ENCODE data around the gene PFAS. TPM values are rescaled to one million over a fixed set of nuclear protein-coding genes. Genes with fewer than 3 reads are reported as not detected.

The PFAS gene
- total RNA-seq, 2 donors from 2014 or later = 17.0 to 23.9 TPM

DNA sequence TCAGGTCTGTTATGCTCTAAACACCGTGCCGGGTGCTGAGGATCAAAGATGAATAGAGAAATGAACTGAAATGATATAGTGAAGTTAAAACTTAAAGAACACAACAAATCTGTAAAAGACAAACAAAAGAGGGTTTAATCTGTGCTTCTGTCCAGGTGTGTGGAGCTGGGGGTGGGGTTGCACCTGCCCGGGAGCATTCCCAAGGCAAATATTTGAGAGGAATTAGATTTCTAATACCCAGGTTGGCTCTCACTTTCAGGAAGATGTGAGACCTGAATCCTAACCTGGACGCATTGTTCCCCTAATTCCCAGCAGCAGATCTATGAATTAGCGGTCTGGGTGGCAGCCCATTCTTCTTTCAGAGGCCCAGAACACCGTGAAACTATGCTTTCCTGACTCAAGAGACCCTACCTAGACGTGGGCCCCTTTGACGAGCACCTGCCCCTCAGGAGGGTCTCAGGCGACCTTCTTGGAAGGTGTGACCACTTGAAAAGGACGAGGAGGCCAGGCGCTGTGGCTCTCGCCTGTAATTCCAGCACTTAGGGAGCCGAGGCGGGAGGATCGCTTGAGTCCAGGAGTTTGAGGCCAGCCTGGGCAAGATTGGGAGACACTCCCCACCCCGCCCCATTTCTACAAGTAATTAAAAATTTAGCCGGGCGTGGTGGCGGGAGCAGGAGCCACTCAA is 38.7 kb downstream of the PFAS start:
- DNase-seq (peak in 1 of 2 donors; percentile 62), ATAC-seq (no peak)
- intact Hi-C loops (cut with DNase I, micrococcal nuclease) = no loop called here

DNA sequence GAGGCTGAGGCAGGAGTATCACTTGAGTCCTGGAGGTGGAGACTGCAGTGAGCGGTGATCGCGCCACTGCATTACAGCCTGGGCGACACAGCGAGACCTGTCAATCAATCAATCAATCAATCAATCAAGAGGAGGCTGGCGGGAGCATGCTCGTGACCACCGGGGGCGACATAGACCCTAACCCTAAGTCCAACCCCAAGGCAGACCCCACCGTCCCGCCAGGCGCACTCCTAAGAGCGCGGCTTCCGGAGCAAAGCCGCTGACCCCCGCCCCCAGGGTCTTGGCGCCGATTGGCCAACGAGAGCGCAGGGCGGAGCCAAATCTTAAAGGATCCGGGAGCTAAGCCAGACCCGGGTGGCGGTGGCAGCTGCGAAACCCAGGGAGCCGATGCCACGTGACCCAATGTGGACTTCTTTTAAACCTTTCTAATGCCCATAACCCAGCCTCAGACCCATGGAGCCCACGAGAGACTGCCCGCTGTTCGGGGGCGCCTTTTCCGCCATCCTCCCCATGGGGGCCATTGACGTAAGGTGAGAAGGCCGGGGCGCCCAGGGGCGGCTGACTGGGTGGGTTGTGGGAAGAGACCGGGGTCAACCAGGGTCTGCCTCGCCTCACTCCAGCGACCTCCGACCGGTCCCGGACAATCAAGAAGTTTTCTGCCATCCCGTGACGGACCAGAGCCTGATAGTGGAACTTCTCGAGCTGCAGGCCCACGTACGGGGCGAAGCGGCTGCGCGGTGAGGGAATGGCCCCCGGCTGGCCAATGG is 39.4 kb downstream of the PFAS start, which contains the start of gene RANGRF:
RANGRF (plus strand) TSS at position 335 of the 767 bp plus-strand sequence; CDS start at position 454, 119 bp downstream.
- peak; percentile 93 for ATAC-seq
- intact Hi-C loops (cut with DNase I, micrococcal nuclease) = no loop called here

DNA sequence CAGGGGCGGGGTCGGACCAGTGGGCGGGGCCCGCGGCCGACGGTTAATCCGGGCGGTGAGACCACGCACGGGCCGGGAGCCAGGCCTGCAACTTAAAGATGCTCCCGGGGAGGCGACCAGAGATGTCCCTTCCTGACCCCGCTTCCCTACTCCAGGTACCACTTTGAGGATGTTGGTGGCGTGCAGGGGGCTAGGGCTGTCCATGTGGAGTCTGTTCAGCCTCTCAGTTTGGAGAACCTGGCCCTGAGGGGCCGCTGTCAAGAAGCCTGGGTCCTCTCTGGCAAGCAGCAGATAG is 40.0 kb downstream of the PFAS start:
- DNase-seq (peak in 1 of 2 donors; percentile 86), ATAC-seq (no peak)

More for the DNA sequence above, 39.4 kb downstream of the PFAS start, which contains the start of gene RANGRF:
- peak; percentile 91 to 96 for DNase-seq

DNA sequence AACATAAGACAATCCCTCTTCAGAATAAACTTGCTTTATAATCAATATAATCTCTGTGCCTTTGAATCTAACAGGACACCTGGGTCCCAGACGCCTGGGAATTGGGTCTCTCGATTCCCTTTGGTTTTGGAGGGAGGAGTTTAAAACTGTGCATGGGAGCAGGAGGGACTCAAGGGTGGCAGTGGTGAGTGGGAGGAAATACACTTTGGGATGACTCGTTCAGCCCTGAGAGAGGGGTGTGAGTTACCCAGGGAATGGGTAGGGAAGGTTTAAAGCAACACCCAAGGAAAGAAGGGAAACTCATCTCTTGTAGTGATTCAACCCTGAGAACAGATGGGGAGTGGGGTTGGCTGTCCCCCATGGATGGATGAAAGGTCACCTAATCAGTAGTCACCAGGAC is 41.0 kb downstream of the PFAS start:
- intact Hi-C loops (cut with DNase I, micrococcal nuclease) = loop anchor here in 1 of 2 donors (10.0 kb wide), 1 partner anchor 45 kb away; the partner anchor contains the start of genes CTC1 and PFAS
- no peak for DNase-seq
- ATAC-seq = no peak

More for the DNA sequence above, 40.0 kb downstream of the PFAS start:
- intact Hi-C loops (cut with DNase I, micrococcal nuclease) = no loop called here

DNA sequence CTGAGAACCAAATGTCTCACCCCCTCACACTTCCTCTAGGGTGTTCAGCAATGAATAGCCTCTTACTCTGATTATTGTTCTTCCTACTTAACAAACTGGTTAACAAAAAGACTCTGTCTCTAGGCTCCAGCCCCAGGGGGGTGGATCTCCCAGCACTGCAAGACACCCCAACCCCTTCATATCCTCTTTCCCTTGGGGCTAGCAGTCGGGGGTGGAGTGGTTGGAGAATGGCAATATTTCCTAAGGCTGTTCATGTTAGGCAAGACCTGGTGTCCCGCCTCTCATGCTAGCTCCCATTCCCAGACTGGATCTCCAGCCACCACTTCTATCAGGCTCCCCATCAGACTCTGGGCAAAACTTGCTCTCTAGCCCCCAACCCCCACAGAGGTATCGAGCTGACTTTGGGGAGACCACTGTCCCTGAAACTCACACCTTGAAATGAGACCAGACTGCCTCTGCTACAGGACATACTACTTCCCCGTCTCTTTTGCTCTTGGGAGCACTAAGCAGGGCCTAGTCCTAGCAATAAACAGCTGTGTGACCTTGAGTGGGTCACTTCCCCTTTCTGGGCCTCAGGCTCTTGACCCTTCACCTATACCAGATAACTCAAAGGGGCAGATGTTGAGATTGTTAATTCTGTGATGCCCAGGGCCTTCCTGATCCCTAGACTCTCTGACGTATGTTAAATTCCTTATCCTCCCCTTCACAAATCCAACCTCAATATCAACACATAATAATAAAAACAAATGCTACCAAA is 43.7 kb downstream of the PFAS start:
- ATAC-seq (no peak), DNase-seq (no peak)
- intact Hi-C loops (cut with DNase I, micrococcal nuclease) = loop anchor here in 1 of 2 donors (10.0 kb wide), 1 partner anchor 48 kb away; the partner anchor contains the start of genes CTC1 and PFAS

DNA sequence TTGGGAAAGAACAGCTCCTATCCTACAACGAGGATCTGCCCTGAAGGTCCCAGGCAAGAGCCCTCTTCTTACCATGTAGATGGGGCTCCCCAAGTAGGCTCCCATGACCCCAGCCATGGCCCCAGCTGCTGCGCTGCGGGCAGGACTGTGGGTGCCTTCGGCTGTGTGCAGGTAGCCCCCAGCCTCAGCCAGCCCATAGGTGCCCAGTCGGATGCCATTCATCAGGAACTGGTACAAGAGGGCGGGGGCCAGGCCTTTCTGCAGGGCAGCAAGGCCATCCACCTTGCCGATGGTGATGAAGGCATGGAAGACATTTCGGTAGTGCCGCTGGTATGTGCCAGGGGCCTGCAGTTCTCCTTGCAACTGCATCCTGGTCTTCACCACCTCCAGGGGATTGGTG is 45.3 kb downstream of the PFAS start:
- DNase-seq (peak in 1 of 2 donors; percentile 16), ATAC-seq (no peak)
- intact Hi-C loops (cut with DNase I, micrococcal nuclease) = loop anchor here in 1 of 2 donors (10.0 kb wide), 1 partner anchor 50 kb away; the partner anchor contains the start of genes CTC1 and PFAS

DNA sequence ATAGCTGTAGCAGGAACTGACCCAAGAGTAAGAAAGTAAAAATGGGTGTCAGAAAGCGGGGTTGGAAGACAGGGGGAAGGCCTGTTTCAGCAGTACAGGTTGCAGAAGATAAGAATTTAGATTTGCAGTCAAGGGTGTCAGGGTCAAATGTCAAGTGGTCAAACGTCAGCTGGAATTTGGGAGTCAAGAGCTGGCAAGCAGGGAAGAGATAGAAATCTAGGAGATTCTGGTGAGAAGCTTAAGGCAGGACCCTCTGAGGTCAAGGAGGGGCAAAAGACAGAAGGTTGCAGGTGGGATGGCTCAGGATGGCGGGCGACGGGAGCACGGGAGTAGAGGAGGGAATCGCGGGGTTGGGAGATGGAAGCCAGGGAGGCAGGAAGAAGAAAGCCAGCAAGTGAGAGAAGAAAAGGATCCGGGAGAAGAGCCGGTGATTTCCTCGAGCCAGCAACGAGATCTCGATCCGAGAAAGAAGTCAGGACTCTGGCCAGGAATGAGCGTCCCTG is 45.8 kb downstream of the PFAS start:
- DNase-seq = no peak
- intact Hi-C loops (cut with DNase I, micrococcal nuclease) = loop anchor here in 1 of 2 donors (10.0 kb wide), 1 partner anchor 50 kb away; the partner anchor contains the start of genes CTC1 and PFAS
- peak; percentile 16 for ATAC-seq

DNA sequence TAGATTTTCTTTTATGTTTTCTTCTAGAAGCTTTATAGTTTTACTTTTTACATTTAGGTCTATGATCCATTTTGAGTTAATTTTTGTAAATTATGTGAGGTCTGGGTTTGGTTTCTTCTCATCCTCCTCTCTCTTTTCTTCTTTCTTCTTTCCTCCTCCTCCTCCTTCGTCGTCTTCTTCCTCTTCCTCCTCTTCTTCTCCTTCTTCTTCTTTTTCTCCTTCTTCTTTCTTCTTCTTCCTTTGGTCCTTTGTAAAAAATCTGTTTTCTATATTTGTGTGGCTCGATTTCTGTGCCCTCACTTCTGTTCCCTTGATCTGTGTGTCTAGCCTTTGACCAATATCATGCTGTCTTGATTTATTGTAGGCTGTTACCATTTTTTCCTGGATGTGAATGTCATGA is 51.1 kb downstream of the PFAS start:
- DNase-seq (no peak), ATAC-seq (no peak)
- intact Hi-C loops (cut with DNase I, micrococcal nuclease) = loop anchor here in 1 of 2 donors (10.0 kb wide), 1 partner anchor 215 kb away; the partner anchor contains the start of gene ALOX12B

DNA sequence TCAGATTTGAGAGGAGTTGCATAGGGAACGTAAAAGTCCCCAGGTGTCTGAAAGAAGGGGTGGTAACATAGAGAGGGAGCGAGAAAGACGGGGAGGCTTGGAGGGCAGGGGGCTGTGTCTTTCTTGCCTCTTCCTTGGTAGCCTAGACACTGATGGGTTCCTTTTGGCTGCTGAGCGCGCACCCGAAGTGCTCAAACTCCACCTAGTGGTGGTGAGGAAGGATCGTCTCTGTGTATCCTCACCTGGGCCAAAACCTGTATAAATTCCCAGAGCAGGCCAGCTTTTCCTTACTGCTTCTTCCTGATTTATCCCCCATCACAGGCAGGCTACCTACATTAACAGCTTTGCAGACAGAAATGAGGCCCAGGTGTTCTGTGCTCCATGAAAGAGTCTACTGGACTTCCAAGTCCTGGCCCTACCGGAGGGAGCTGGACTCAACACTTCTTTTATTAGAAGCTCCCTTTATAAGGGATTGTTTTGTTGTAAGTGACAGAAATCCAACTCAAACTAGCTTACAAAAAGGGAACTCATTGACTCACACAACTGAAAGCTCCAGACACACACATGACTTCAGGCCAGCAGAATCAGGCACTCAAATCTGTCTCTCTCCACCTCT is 51.6 kb downstream of the PFAS start:
- peak; percentile 93 for ATAC-seq
- peak; percentile 51 to 56 for DNase-seq
- intact Hi-C loops (cut with DNase I, micrococcal nuclease) = loop anchor here in 1 of 2 donors (10.0 kb wide), 1 partner anchor 216 kb away; the partner anchor contains the start of gene ALOX12B

DNA sequence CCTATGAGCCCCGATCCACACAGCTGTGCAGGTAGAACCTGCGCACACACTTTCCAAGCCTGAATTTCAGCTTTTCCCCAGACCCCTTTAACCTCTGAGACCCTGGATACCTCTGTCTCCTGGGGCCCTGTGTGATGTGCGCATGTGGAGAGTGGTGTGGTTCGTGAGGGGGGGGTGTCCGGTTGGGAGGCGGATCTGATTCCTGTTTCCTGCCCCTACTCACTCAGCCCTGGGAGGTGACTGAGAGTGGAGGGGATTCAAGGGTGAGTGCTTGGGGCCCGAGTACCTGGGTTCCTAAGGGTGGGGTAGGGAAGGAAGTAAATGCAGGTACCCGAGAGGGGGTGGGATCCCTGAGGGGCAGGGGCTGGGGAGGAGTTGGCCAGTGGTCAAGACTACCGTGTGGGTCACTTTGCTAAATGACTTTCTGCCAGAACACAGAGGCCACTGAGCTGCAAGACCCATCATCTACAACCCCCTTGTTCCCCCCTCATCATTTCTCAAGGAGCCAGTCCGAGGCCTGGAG is 61.6 kb downstream of the PFAS start:
- ATAC-seq = no peak
- no peak for DNase-seq

DNA sequence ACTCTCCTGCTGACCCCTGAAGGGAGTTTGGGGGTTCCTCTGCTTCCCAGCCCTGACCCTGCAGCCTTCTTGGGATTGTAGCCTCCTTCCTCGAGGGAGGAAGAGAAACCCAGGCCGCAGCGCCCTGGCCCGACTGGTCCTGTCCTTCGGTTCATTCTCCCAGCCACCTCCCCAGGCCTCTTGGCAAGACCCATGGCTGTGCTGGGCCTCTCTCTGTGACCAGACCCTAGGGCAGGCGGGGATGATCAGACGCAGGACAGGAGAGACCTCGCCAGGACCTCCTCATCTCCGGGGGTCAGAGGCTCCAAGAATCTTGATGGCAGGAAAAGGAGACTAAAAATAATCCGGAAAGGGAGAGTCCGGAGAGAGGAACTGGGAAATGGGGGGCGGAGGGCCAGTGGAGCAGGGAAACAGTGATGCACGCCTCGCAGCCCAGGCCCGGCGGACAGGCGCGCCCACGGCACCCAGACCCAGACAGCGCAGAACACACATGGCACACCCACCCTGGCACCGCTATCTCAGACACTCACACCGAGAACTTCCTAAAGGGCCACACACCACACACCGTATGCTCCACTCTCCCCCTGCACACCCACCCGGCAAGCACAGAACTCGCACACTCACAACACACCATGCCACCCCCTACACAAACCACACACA is 62.2 kb downstream of the PFAS start:
- no peak for DNase-seq
- intact Hi-C loops (cut with DNase I, micrococcal nuclease) = no loop called here
- ATAC-seq = no peak

More for the DNA sequence above, 61.6 kb downstream of the PFAS start:
- intact Hi-C loops (cut with DNase I, micrococcal nuclease) = no loop called here

DNA sequence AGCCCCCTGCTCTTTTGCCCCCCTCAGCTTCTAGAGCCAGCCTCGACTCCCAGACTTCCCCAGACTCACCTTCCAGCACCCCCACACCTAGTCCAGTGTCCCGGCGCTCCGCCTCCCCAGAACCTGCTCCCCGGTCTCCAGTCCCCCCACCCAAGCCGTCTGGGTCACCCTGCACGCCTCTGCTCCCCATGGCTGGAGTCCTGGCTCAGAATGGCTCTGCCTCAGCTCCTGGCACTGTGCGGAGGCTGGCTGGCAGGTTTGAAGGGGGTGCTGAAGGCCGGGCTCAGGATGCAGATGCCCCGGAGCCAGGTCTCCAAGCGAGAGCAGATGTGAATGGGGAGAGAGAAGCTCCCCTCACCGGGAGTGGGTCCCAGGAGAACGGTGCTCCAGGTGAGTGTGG is 63.2 kb downstream of the PFAS start:
- intact Hi-C loops (cut with DNase I, micrococcal nuclease) = no loop called here
- DNase-seq = no peak
- no peak for ATAC-seq

DNA sequence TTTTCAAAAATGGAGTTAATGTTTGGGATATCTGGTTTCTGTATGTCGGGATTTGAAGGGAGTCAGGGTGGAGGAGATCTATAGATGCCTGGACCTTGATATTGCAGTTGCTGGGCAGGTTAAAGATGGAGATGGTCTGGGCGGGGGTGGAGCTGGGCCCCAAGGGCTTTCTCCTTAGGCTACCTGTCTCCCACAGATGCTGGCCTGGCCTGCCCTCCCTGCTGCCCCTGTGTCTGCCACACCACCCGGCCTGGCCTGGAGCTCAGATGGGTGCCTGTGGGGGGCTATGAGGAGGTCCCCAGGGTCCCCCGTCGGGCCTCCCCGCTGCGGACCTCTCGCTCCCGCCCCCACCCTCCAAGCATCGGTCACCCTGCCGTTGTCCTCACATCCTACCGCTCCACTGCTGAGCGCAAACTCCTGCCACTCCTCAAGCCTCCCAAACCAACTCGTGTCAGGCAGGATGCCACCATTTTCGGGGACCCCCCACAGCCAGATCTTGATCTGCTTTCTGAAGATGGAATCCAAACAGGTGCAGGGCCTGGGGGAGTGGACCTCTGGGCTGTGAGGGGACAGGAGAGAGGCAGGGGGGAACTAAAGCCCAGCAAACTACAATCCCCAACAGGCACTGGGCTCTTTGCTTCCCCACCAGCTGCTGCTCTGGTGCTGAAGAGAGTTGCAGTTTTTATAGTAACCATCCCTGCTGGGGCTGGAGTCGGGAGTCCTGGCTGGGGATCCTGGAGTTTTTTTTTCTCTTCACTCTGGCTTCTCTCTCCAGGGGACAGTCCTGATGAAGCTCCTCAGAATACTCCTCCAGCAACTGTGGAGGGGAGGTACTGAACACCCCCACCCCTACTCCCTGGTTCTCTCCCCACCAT is 63.9 kb downstream of the PFAS start:
- no peak for ATAC-seq
- DNase-seq = no peak
- intact Hi-C loops (cut with DNase I, micrococcal nuclease) = no loop called here

DNA sequence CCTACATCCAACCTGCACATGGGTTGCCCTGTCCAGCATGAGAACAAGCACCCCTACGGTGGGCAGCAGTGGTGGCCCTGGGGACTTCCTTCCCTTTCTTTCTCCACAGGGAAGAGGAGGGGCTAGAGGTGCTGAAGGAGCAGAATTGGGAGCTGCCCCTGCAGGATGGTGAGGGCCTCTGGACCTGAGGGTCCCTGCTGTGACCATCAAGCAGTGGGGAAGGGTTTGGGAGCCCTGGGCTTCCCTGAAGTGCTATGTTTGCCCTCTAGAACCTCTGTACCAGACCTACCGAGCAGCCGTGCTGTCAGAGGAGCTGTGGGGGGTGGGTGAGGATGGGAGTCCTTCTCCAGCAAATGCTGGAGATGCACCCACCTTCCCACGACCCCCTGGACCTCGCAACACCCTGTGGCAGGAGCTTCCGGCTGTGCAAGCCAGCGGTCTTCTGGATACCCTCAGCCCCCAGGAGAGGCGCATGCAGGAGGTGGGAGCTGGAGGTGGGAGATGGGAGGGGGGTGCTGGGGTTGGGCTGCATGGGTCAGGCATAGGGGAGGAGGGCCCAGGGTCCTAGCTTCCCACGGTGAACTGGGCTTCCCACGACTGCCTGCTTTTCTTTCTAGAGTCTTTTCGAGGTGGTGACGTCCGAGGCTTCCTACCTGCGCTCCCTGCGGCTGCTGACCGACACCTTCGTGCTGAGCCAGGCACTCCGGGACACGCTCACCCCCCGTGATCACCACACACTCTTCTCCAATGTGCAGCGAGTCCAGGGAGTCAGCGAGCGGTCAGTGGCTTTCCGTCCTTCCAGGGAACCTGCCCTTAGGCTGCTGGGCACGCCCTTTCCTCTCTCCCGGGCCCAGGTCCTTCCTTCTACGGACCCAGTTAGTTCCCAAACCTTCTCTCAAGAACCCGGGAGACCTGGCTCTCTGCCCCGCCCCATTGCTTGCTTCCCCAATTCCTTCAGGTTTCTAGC is 66.0 kb downstream of the PFAS start:
- intact Hi-C loops (cut with DNase I, micrococcal nuclease) = no loop called here
- ATAC-seq = no peak
- DNase-seq = no peak

DNA sequence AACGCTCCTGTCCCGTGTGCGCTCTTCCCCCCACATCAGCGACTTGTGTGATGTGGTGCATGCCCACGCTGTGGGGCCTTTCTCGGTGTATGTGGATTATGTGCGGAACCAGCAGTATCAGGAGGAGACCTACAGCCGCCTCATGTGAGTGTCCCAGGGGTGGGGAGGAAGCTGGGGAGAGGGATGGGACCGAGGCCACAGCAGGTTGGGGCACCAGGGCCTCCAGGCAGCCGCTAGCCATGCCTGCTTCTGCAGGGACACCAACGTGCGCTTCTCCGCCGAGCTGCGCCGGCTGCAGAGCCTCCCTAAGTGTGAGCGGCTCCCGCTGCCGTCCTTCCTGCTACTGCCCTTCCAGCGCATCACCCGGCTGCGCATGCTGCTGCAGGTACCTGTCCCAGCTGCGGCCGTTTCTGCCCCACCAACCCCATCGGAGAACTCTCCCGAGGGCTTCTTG is 66.7 kb downstream of the PFAS start:
- intact Hi-C loops (cut with DNase I, micrococcal nuclease) = no loop called here
- no peak for DNase-seq
- ATAC-seq = no peak
